Body of pancreas (tissue), 4 donors: ENCODE results near the gene NOL4L. TPM values are rescaled to one million over a fixed set of nuclear protein-coding genes. Genes with fewer than 3 reads are reported as not detected.

Source experiments
- ATAC-seq: fragments of 150-250 bp; one replicate; pipeline ENCODE4 v1.9.1; 2016
- DNase-seq, 4 donors: peaks; one replicate each; pipeline ENCODE4 v3.0.0-alpha.2; 2019
- H3K27ac ChIP-seq, 4 donors: fragments of 200-600 bp; sonication (generic); 1 replicate in 3 of 4; 2 replicates in 1 of 4; pipeline versions ENCODE4 v1.5.1 to v1.6.1; 2016 to 2019; ENCODE audit warnings: mild to moderate bottlenecking in 1 of 4, mixed read lengths in 1 of 4, moderate library complexity in 1 of 4
- H3K27me3 ChIP-seq, 2 donors: fragments of 200-600 bp; sonication (generic); one replicate each; pipeline ENCODE4 v1.6.0; 2016; ENCODE audit warnings: mild to moderate bottlenecking in 1 of 2
- H3K36me3 ChIP-seq, 2 donors: fragments of 200-600 bp; sonication (generic); replicated peaks in 1 of 2; 2 replicates each; pipeline ENCODE4 v1.5.1; 2016; ENCODE audit warnings: low read depth in 2 of 2; ENCODE audit not compliant: insufficient read depth in 1 of 2
- H3K4me1 ChIP-seq: fragments of 200-600 bp; sonication (generic); one replicate; pipeline ENCODE4 v1.6.0; 2016
- H3K4me3 ChIP-seq, 2 donors: fragments of 200-600 bp; sonication (generic); 1 replicate in 1 of 2; 2 replicates in 1 of 2; pipeline ENCODE4 v1.5.1; 2016 to 2019
- H3K9me3 ChIP-seq, 3 donors: fragments of 200-600 bp; sonication (generic); 1 replicate in 2 of 3; 2 replicates in 1 of 3; pipeline ENCODE4 v1.5.1; 2016
- CTCF ChIP-seq, 7 experiments: fragments of 450-650 bp in 4 of 7; fragments of 200-600 bp in 3 of 7; sonication (generic) in 3 of 7; IDR thresholded peaks; one replicate each; pipeline ENCODE4 v1.5.1; 2016 to 2019; ENCODE audit warnings: antibody characterized with exemption in 7 of 7
- POLR2A ChIP-seq, 3 donors: fragments of 450-650 bp; IDR thresholded peaks; one replicate each; pipeline ENCODE4 v1.6.1; 2016; ENCODE audit warnings: antibody characterized with exemption in 3 of 3, mild to moderate bottlenecking in 2 of 3
- WGBS, 2 donors: methylation state at CpG; one replicate each; pipeline ENCODE4 v1.1.5; 2017; 5-methylcytosine and 5-hydroxymethylcytosine counted together
- intact Hi-C: fragments of 100-400 bp; cut with DNase I; formaldehyde crosslinking; loops from one replicate; pipeline ENCODE4 v1.15.1; 2023
- total RNA-seq, 2 donors: library from RNA; depleted of rRNA; stranded (reverse); fragments of >200 nt; gene quantifications; one replicate each; pipeline ENCODE4 v1.1.0, GENCODE V29; 2016

NOL4L gene
- total RNA-seq, 2 donors from 2014 or later, result 15.0 to 36.9 TPM

DNA sequence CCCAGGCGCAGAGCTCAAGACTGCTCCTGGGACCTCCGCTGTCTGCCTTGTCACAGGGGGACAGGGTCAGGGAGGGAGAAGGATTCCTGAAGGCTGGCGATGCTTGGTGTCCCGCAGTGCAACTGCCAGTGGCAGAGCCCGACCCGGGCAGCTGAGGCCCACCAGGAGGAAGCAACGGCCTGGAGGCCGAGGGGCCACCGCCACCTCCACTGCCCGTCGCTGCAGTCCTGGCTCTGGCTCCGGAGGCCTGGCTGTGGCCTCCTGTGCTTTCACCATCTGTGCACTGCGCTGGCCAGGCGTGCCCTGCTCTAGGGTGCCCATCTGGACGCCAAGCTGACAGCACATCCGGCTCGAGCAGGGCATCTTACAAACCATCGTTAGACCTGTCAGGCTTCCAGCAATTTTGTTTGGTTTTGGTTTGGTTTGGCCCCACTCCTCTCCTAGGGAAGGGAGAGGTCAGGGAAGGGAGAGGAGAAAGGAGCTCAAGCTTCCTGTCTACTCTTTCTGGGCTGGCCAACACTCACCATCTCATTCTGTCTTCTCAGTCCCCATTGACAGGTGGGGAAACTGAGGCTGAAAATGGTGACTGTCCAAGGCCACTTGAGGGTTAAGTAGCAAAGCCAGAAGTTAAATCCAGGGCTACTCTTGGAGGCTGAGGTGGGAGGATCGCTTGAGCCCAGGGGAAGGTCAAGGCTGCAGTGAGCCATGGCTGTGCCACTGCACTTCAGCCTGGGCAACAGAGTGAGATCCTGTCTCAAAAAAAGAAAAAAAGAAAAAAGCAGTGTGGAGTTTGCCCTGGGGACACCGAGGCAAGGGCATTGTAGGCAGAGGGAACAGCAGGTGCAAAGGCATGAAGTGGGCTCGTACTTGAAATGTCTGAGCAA is 37.7 kb upstream of the NOL4L start:
- intact Hi-C loops, result no loop called here
- H3K27ac ChIP-seq, result no peak overlapping the region
- TF ChIP-seq CTCF (IDR thresholded peaks at IDR 0.05) (no peak), POLR2A (IDR thresholded peaks at IDR 0.05) (no peak)
- no peak for ATAC-seq
- peaks cover 9% of the 10 kb centered on the region for H3K4me1 ChIP-seq
- H3K4me3 ChIP-seq, result no peak overlapping the region
- H3K36me3 ChIP-seq, result no peaks in the 10 kb centered on the region
- WGBS, 2 donors, result 80 to 81% methylated on average over 3 to 21 of the region's 21 CpGs
- no peaks in the 10 kb centered on the region for H3K27me3 ChIP-seq
- no peaks in the 10 kb centered on the region for H3K9me3 ChIP-seq
- DNase-seq, result no peak

GRCh38 chr20:32621891-32622584 is 36.9 kb upstream of the NOL4L start:
- 86 to 90% methylated on average over 16 of the region's 16 CpGs for WGBS, 2 donors
- ATAC-seq (no peak), DNase-seq (no peak)
- no peaks in the 10 kb centered on the region for H3K27me3 ChIP-seq
- peaks cover 2% of the 10 kb centered on the region for H3K4me1 ChIP-seq
- intact Hi-C loops, result no loop called here
- H3K4me3 ChIP-seq, result no peak overlapping the region
- H3K27ac ChIP-seq, result no peak overlapping the region
- H3K9me3 ChIP-seq, result no peaks in the 10 kb centered on the region
- H3K36me3 ChIP-seq, result no peaks in the 10 kb centered on the region
- no peak for TF ChIP-seq POLR2A (IDR thresholded peaks at IDR 0.05)
- no peak for TF ChIP-seq CTCF (IDR thresholded peaks at IDR 0.05)

DNA sequence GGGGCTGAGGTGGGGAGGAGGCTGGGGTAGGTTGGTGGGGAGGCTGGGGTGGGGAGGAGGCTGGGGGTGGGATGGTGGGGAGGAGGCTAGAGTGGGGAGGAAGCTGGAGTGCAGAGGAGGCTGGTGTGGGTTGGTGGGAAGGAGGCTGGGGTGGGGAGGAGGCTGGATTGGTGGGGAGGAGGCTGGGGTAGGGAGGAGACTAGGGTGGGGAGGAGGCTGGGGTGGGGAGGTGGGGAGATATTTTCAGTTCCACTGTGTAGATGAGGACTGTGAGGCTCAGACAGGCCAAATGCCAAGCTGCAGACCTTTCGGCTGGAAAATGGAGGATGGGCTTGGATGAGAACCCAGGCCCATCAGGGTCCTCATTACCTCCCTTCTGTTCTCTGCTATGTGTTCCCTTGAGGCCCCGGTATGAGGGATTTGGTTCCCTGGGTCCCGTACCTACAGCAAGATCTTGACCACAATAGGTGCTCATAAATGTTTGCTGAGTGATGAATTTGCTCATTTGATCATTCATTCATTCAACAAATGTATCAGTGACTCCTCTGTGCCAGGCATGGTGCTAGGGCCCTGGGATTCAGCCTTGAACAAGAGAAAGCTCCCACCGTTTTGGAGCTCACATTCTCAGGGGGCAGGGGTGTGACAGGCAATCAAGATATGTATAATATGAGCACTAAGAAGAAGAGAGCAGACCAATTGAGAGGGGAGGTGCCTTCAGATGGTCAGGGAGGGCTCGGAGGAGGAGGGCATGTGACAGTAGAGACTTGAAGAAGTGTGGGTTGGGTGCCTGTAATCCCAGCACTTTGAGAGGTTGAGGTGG is 36.1 kb upstream of the NOL4L start:
- no peak overlapping the region for H3K4me3 ChIP-seq
- no peaks in the 10 kb centered on the region for H3K27me3 ChIP-seq
- ATAC-seq (no peak), DNase-seq (no peak)
- intact Hi-C loops, result no loop called here
- H3K4me1 ChIP-seq, result no peaks in the 10 kb centered on the region
- H3K9me3 ChIP-seq, result no peaks in the 10 kb centered on the region
- 63 to 75% methylated on average over 4 to 5 of the region's 5 CpGs for WGBS, 2 donors
- TF ChIP-seq POLR2A (IDR thresholded peaks at IDR 0.05), result no peak
- TF ChIP-seq CTCF (IDR thresholded peaks at IDR 0.05), result no peak
- H3K27ac ChIP-seq, result no peak overlapping the region
- H3K36me3 ChIP-seq, result no peaks in the 10 kb centered on the region

GRCh38 chr20:32619586-32619985 is 34.5 kb upstream of the NOL4L start:
- intact Hi-C loops, result no loop called here
- H3K27me3 ChIP-seq, result no peaks in the 10 kb centered on the region
- ATAC-seq (no peak), DNase-seq (no peak)
- no peak for TF ChIP-seq POLR2A (IDR thresholded peaks at IDR 0.05)
- no peak for TF ChIP-seq CTCF (IDR thresholded peaks at IDR 0.05)
- no peaks in the 10 kb centered on the region for H3K4me1 ChIP-seq
- 43 to 50% methylated on average over 8 of the region's 8 CpGs for WGBS, 2 donors
- H3K27ac ChIP-seq, result no peak overlapping the region
- H3K4me3 ChIP-seq, result no peak overlapping the region
- H3K9me3 ChIP-seq, result no peaks in the 10 kb centered on the region
- H3K36me3 ChIP-seq, result no peaks in the 10 kb centered on the region
